B cell (primary cell): ENCODE results near the gene ZNF574. TPM values are rescaled to one million over a fixed set of nuclear protein-coding genes. Genes with fewer than 3 reads are reported as not detected.

Experiments
- ATAC-seq: fragments of 200-7000 bp; cut with Tn5 transposase; one replicate; pipeline ENCODE4 v1.10.0; 2021; ENCODE audit warnings: low read depth, mild to moderate bottlenecking, moderate number of reproducible peaks, moderate library complexity
- CTCF ChIA-PET: fragments of 350-600 bp; sonication (Branson Sonifier 250); formaldehyde crosslinking; loops from one replicate; lab custom pipeline; 2021; ENCODE audit warnings: antibody characterized with exemption, inconsistent platforms; lab: Charles Lee
- POLR2A ChIA-PET: fragments of 350-600 bp; sonication (Branson Sonifier 250); formaldehyde crosslinking; loops from one replicate; lab custom pipeline; 2021; ENCODE audit warnings: antibody characterized with exemption; lab: Charles Lee
- DNase-seq: peaks from one replicate; pipeline ENCODE4 v3.0.0; 2013
- H2AFZ ChIP-seq: 2 replicates; pipeline ENCODE4 v1.6.1; 2012; ENCODE audit warnings: mild to moderate bottlenecking, low read depth, low read length; ENCODE audit not compliant: insufficient read depth, poor library complexity, severe bottlenecking
- H3K27ac ChIP-seq, 2 donors: 1 replicate in 1 of 2; 2 replicates in 1 of 2; pipeline ENCODE4 v1.5.1; 2012 to 2013; ENCODE audit warnings: low read length in 2 of 2, mild to moderate bottlenecking in 2 of 2, moderate library complexity in 1 of 2
- H3K27me3 ChIP-seq, 4 experiments: fragments of 200-600 bp in 1 of 4; sonication (generic) in 1 of 4; replicated peaks in 1 of 4; 1 replicate in 2 of 4; 2 replicates in 2 of 4; pipeline versions ENCODE4 v1.6.1 to v1.7.0; 2013 to 2016; ENCODE audit warnings: low read length in 3 of 4, mild to moderate bottlenecking in 2 of 4, mixed read lengths in 1 of 4, moderate library complexity in 1 of 4; ENCODE audit not compliant: insufficient read depth in 4 of 4, control insufficient read depth in 3 of 4; ENCODE audit errors: control extremely low read depth in 1 of 4
- H3K36me3 ChIP-seq, 2 experiments: replicated peaks in 1 of 2; 1 replicate in 1 of 2; 2 replicates in 1 of 2; pipeline versions ENCODE4 v1.6.1 to v1.7.1; 2013; ENCODE audit warnings: low read length in 1 of 2; ENCODE audit not compliant: insufficient read depth in 2 of 2, control insufficient read depth in 1 of 2; ENCODE audit errors: control extremely low read depth in 1 of 2, extremely low read depth in 1 of 2
- H3K4me1 ChIP-seq, 2 donors: fragments of 200-600 bp in 1 of 2; sonication (generic) in 1 of 2; 1 replicate in 1 of 2; 2 replicates in 1 of 2; pipeline versions ENCODE4 v1.5.1 to v1.6.1; 2013 to 2017; ENCODE audit warnings: low read length in 2 of 2; ENCODE audit not compliant: control insufficient read depth in 2 of 2, insufficient read depth in 2 of 2
- H3K4me2 ChIP-seq: replicated peaks from 2 replicates; pipeline ENCODE3; 2012; ENCODE audit warnings: mild to moderate bottlenecking, low read depth, low read length; ENCODE audit not compliant: poor library complexity, severe bottlenecking
- H3K4me3 ChIP-seq, 5 experiments: fragments of 200-600 bp in 1 of 5; sonication (generic) in 1 of 5; 1 replicate in 3 of 5; 2 replicates in 2 of 5; pipeline versions ENCODE4 v1.5.1 to v1.7.0; 2011 to 2016; ENCODE audit warnings: low read length in 4 of 5, mild to moderate bottlenecking in 4 of 5, low read depth in 2 of 5, control low read depth in 1 of 5, moderate library complexity in 1 of 5; ENCODE audit not compliant: insufficient read depth in 1 of 5; ENCODE audit errors: control extremely low read depth in 1 of 5, extremely low read depth in 1 of 5
- H3K79me2 ChIP-seq: fragments of 200-600 bp; sonication (generic); one replicate; pipeline ENCODE4 v1.6.0; 2016; ENCODE audit warnings: low read length; ENCODE audit not compliant: control insufficient read depth, insufficient read depth
- H3K9ac ChIP-seq: fragments of 200-600 bp; sonication (generic); 2 replicates; pipeline ENCODE4 v1.6.1; 2017; ENCODE audit warnings: mild to moderate bottlenecking, low read length, moderate library complexity
- H3K9me3 ChIP-seq, 3 donors: one replicate each; pipeline versions ENCODE4 v1.6.1 to v1.7.1; 2013; ENCODE audit warnings: low read length in 2 of 3; ENCODE audit not compliant: control insufficient read depth in 2 of 3, insufficient read depth in 1 of 3; ENCODE audit errors: control extremely low read depth in 1 of 3
- H4K20me1 ChIP-seq: 2 replicates; pipeline ENCODE4 v1.6.0; 2012; ENCODE audit warnings: mild to moderate bottlenecking, low read length; ENCODE audit not compliant: insufficient read depth, control insufficient read depth, poor library complexity, severe bottlenecking
- H3K27ac Mint-ChIP-seq: one replicate; pipeline ENCODE4 v1.8.0; 2021; ENCODE audit warnings: mixed read lengths
- H3K27me3 Mint-ChIP-seq: one replicate; pipeline ENCODE4 v1.8.0; 2021; ENCODE audit warnings: mixed read lengths
- H3K4me1 Mint-ChIP-seq: one replicate; pipeline ENCODE4 v1.8.0; 2021; ENCODE audit warnings: mixed read lengths
- H3K4me3 Mint-ChIP-seq: one replicate; pipeline ENCODE4 v1.8.0; 2021; ENCODE audit warnings: mixed read lengths
- H3K9me3 Mint-ChIP-seq: one replicate; pipeline ENCODE4 v1.8.0; 2022; ENCODE audit warnings: mixed read lengths; ENCODE audit not compliant: insufficient read depth
- EZH2 ChIP-seq: IDR thresholded peaks from 2 replicates; pipeline ENCODE4 v1.6.1; 2012; ENCODE audit warnings: borderline replicate concordance, low read depth, mild to moderate bottlenecking, moderate library complexity, low read length; ENCODE audit not compliant: insufficient read depth, poor library complexity, severe bottlenecking
- WGBS: methylation state at CpG from one replicate; pipeline ENCODE4 v1.1.5; 2013; ENCODE audit warnings: missing lambda C conversion rate; ENCODE audit not compliant: insufficient coverage; 5-methylcytosine and 5-hydroxymethylcytosine counted together
- intact Hi-C: fragments of 100-400 bp; cut with micrococcal nuclease; formaldehyde crosslinking; loops from one replicate; pipeline ENCODE4 v1.10.0; 2022
- polyA plus RNA-seq: library from polyadenylated mRNA; depleted of rRNA; stranded (reverse); fragments of >200 nt; gene quantifications from 2 replicates; pipeline ENCODE4 v1.2.3, GENCODE V29; 2012
- total RNA-seq, 2 donors: library from RNA; stranded (reverse); fragments of 120-200 nt in 1 of 2; gene quantifications; 1 replicate in 1 of 2; 2 replicates in 1 of 2; pipeline versions ENCODE4 v1.2.3 to v1.2.4, GENCODE V29; 2013 to 2022
- TF ChIP-seq, protein P1 (sequence below): fragments of 200-600 bp; IDR thresholded peaks from one replicate; pipeline ENCODE4 v1.8.0; 2022; ENCODE audit warnings: antibody characterized with exemption, mild to moderate bottlenecking

ZNF574 gene
- total and polyA plus RNA-seq, 2 donors (not counting 1 experiment from before 2014, with no cell fraction given) = 27.4 to 29.1 TPM

DNA sequence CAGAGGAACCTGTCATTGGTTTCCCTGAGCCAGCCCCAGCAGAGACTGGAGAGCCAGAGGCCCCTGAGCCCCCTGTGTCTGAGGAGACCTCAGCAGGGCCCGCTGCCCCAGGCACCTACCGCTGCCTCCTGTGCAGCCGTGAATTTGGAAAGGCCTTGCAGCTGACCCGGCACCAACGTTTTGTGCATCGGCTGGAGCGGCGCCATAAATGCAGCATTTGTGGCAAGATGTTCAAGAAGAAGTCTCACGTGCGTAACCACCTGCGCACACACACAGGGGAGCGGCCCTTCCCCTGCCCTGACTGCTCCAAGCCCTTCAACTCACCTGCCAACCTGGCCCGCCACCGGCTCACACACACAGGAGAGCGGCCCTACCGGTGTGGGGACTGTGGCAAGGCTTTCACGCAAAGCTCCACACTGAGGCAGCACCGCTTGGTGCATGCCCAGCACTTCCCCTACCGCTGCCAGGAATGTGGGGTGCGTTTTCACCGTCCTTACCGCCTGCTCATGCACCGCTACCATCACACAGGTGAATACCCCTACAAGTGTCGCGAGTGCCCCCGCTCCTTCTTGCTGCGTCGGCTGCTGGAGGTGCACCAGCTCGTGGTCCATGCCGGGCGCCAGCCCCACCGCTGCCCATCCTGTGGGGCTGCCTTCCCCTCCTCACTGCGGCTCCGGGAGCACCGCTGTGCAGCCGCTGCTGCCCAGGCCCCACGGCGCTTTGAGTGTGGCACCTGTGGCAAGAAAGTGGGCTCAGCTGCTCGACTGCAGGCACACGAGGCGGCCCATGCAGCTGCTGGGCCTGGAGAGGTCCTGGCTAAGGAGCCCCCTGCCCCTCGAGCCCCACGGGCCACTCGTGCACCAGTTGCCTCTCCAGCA is 4.2 kb downstream of the ZNF574 start:
- Histone ChIP-seq H4K20me1 (peaks cover 43% of the 10 kb centered on the region), H3K27ac (no peak overlapping the region), H3K27me3 (no peaks in the 10 kb centered on the region), H3K9ac (no peak overlapping the region), H3K4me1 (peaks cover 17% of the 10 kb centered on the region in 2 donors), H3K4me3 (no peak overlapping the region), H3K36me3 (peaks cover 4 to 47% of the 10 kb centered on the region in 2 experiments), H3K9me3 (no peaks in the 10 kb centered on the region), H3K79me2 (peaks cover 38% of the 10 kb centered on the region), H2AFZ (no peak overlapping the region), H3K4me2 (no peak overlapping the region)
- no peak overlapping the region for H3K4me3 Mint-ChIP-seq
- H3K4me1 Mint-ChIP-seq = peaks cover 37% of the 10 kb centered on the region
- ChIA-PET CTCF (no interaction called here), POLR2A (no interaction called here)
- intact Hi-C loops = loop anchor here (5.0 kb wide), 2 partner anchors 198 to 317 kb away; partner anchors contain the start of gene ARHGEF1
- DNase-seq (no peak), ATAC-seq (no peak)
- no peak overlapping the region for H3K27ac Mint-ChIP-seq
- 96% methylated on average over 44 of the region's 44 CpGs for WGBS
- no peak for TF ChIP-seq EZH2
- TF ChIP-seq, protein P1, sequence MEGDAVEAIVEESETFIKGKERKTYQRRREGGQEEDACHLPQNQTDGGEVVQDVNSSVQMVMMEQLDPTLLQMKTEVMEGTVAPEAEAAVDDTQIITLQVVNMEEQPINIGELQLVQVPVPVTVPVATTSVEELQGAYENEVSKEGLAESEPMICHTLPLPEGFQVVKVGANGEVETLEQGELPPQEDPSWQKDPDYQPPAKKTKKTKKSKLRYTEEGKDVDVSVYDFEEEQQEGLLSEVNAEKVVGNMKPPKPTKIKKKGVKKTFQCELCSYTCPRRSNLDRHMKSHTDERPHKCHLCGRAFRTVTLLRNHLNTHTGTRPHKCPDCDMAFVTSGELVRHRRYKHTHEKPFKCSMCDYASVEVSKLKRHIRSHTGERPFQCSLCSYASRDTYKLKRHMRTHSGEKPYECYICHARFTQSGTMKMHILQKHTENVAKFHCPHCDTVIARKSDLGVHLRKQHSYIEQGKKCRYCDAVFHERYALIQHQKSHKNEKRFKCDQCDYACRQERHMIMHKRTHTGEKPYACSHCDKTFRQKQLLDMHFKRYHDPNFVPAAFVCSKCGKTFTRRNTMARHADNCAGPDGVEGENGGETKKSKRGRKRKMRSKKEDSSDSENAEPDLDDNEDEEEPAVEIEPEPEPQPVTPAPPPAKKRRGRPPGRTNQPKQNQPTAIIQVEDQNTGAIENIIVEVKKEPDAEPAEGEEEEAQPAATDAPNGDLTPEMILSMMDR = no peak
- H3K27me3 Mint-ChIP-seq = no peaks in the 10 kb centered on the region
- H3K9me3 Mint-ChIP-seq = no peaks in the 10 kb centered on the region

DNA sequence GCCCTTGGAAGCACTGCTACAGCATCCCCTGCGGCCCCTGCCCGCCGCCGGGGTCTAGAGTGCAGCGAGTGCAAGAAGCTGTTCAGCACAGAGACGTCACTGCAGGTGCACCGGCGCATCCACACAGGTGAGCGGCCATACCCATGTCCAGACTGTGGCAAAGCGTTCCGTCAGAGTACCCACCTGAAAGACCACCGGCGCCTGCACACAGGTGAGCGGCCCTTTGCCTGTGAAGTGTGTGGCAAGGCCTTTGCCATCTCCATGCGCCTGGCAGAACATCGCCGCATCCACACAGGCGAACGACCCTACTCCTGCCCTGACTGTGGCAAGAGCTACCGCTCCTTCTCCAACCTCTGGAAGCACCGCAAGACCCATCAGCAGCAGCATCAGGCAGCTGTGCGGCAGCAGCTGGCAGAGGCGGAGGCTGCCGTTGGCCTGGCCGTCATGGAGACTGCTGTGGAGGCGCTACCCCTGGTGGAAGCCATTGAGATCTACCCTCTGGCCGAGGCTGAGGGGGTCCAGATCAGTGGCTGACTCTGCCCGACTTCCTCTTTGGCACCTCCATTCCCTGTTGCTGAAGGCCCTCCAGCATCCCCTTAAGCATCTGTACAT is 4.9 kb downstream of the ZNF574 start:
- CTCF ChIA-PET = interaction anchor here (1.1 to 1.3 kb wide), 2 partner anchors 28 to 105 kb away, joined by 3 read pairs; no protein-coding TSS in a partner anchor
- DNase-seq = no peak
- no peak for ATAC-seq
- Histone ChIP-seq H3K4me2 (no peak overlapping the region), H3K27me3 (no peaks in the 10 kb centered on the region), H2AFZ (no peak overlapping the region), H3K9ac (no peak overlapping the region), H3K9me3 (no peaks in the 10 kb centered on the region), H3K4me3 (no peak overlapping the region), H3K4me1 (peaks cover 14 to 17% of the 10 kb centered on the region in 2 donors), H4K20me1 (peaks cover 45% of the 10 kb centered on the region), H3K36me3 (peaks cover 4 to 47% of the 10 kb centered on the region in 2 experiments), H3K27ac (no peak overlapping the region), H3K79me2 (peaks cover 34% of the 10 kb centered on the region)
- POLR2A ChIA-PET = no interaction called here
- intact Hi-C loops = no loop called here
- Mint-ChIP-seq H3K27ac (no peak overlapping the region), H3K4me1 (peaks cover 35% of the 10 kb centered on the region), H3K9me3 (no peaks in the 10 kb centered on the region), H3K27me3 (no peaks in the 10 kb centered on the region), H3K4me3 (no peak overlapping the region)
- WGBS = 96% methylated on average over 28 of the region's 28 CpGs
- TF ChIP-seq, protein P1 = no peak
- no peak for TF ChIP-seq EZH2
